Activated CD4-positive, CD25-positive, alpha-beta regulatory T cell (primary cell): Measurements from ENCODE around the gene OR2T33.
"Not testable (repeated sequence)": the region's sequence is repeated elsewhere in the genome, so short reads cannot be mapped to it uniquely, and the experiment has no call there.

ENCODE experiments used
- DNase-seq, 4 experiments: peaks; one replicate each; lab custom pipeline; 2025; lab: John Stamatoyannopoulos, UW

OR2T33 gene, protein sequence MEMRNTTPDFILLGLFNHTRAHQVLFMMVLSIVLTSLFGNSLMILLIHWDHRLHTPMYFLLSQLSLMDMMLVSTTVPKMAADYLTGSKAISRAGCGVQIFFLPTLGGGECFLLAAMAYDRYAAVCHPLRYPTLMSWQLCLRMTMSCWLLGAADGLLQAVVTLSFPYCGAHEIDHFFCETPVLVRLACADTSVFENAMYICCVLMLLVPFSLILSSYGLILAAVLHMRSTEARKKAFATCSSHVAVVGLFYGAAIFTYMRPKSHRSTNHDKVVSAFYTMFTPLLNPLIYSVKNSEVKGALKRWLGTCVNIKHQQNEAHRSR

GRCh38 chr1:248277876-248278275, at the start of gene OR2T33:
Gene OR2T33, minus strand, starts transcription at chr1:248277976. Its CDS starts 4,162 bp downstream, at chr1:248273814.
- DNase-seq = no peak

DNA sequence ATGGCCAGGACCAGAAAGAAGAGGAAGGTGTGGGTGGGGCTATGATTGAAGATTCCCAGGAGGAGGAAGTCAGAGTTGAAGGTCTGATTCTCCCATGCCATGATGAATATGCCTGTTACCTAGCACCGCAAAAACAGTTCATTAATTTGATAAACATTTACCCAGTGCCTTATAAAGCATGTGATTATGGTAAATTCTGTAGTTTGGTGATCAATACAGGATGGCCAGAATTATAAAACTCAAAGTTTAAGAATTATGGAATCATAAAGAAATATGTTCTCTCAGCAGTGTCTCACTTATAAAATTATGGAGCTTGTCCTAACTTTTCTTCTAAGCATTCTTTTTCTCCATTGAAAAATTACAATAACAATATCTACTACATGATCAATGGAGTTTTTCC, 46.7 kb upstream of the OR2T33 start, which contains the start of gene OR2M7:
OR2M7 (minus strand) TSS at position 101 of the 400 bp plus-strand sequence; CDS start at position 101, 0 bp downstream.
- DNase-seq = no peak

DNA sequence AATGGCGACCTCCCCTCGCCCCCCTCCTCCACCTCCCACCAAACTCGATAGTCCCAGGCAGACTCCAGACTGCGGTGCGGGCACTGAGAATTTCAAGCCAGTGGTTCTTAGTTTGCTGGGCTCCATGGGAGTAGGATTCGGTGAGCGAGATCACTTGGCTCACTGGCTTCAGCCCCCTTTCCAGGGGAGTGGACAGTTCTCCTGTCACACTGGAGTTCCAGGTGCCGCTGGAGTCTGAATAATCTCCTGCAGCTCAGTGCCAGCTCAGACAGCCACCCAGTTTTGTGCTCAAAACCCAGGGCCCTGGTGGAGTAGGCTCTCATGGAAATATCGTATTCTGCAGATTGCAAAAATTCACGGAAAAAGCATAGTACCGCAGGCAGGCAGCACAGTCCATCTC, 39.0 kb upstream of the OR2T33 start:
- DNase-seq = no peak

- not testable (repeated sequence) for DNase-seq
Observed at GRCh38 chr1:248306740-248307139, 29.0 kb upstream of the OR2T33 start.

- DNase-seq = no peak
Observed at GRCh38 chr1:248306103-248306502, 28.3 kb upstream of the OR2T33 start.

DNA sequence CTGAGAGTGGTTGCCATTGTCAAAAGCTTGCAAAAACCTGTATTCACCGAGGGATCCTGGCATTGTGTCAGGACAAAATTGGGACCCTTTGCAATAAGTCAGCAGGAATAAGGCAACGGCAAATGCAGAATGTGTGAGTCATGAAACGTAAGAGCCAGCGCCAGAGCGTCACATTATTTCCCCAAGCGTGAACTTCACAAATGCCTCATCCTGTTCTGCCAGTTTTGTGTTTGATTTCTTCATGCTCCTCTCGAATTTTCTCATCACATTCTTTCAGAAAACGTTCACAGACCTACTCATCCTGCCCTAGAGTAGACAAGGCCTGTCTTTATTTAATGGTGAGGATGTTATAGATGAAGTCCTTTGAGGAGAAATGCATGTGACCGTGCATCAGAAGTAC, 27.9 kb upstream of the OR2T33 start:
- not testable (repeated sequence) for DNase-seq

DNA sequence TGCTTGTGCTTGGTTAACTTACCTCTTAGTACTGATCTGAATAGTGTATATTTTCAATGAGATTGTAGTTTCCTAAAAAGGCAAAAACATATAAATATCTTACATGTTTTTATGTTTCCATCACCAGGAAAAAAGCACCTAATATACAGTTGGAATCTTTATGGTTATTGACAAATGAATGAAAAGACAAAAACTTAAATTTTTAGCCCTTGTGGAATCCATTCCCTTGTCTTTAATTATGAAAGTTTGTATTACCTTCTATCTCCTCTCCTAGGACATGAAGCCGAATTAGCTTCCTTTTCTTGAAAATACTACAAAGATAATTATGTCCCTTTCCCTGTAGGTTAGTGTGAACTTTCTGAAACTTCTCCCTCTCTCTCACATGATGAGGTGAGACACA, 25.5 kb upstream of the OR2T33 start, which contains the start of gene OR2T12:
OR2T12 (minus strand) TSS at position 101 of the 400 bp plus-strand sequence. CDS start 7,846 bp downstream, outside the sequence.
- no peak for DNase-seq

GRCh38 chr1:248288391-248288790, 10.6 kb upstream of the OR2T33 start:
- DNase-seq = no peak

DNA sequence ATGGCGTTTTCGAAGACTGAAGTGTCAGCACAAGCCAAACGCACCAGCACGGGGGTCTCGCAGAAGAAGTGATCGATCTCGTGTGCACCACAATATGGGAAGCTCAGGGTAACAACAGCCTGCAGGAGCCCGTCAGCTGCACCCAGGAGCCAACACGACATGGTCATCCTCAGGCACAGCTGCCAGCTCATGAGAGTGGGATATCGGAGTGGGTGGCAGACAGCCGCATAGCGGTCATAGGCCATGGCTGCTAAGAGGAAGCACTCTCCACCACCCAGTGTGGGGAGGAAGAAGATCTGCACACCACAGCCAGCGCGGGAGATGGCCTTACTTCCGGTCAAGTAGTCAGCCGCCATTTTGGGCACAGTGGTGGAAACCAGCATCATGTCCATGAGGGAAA, 4.6 kb downstream of the OR2T33 start:
- DNase-seq = not testable (repeated sequence)

DNA sequence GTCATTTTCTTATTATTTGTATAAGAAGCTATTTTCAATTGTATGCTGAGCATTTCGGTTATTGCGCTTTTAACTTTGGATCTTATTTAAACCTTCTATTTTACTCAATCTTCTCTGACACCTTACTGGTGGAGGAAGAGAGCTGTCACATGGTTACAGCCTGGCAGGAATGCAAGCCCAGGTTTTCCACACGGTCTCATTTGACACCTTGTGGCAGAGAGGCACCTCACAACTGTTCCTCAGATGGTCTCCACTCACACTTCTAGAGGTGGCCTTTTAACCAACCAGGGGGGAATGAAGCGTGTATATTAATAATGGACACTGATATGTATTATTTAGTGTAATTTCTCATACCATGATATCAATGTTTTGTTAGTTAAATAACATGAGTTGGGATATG, 9.6 kb downstream of the OR2T33 start:
- no peak for DNase-seq

- not testable (repeated sequence) for DNase-seq
Observed at GRCh38 chr1:248259309-248259708, 18.5 kb downstream of the OR2T33 start.

- no peak for DNase-seq
Observed at GRCh38 chr1:248243204-248243603, 34.6 kb downstream of the OR2T33 start.

DNA sequence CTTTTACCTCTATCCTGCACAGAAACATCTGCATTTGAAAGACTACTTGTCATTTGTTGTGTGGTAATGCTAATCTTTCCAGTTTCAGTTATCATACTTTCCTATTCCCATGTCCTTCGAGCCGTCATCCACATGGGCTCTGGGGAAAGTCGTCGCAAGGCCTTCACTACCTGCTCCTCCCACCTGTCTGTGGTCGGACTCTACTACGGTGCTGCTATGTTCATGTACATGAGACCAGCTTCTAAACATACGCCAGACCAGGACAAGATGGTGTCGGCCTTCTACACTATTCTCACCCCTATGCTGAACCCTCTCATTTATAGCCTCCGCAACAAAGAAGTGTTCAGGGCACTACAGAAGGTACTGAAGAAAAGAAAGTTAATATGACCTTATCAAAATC, 38.3 kb downstream of the OR2T33 start:
- DNase-seq = no peak

DNA sequence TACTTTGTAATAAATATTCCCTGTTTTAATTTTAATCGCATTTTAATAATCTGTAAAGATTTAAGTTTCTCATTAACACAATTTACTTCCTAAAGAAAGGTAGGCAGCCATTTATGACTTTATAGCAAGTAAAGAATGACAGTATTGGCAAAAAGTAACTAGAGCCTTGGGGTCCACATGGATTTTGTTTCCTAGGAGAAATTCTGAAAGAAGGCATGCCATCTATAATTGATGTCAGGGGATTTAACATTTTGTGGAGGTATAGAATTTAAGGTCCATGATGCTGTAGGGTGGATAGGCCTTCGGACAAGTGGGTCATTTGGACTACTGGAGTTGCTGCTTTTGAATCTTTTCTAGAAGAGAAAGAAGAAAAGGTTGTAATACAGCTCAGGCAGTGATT, 46.7 kb downstream of the OR2T33 start, which contains the start of gene OR2M4:
OR2M4 (plus strand) TSS at position 301 of the 400 bp plus-strand sequence. CDS start 7,512 bp downstream, outside the sequence.
- DNase-seq = no peak

GRCh38 chr1:248229360-248229908, 48.3 kb downstream of the OR2T33 start:
- DNase-seq = no peak

- DNase-seq = no peak
Observed at GRCh38 chr1:248225537-248225936, 52.2 kb downstream of the OR2T33 start.
